DLD1 (cell line): ENCODE measurements around the gene SNRPD2.
"Not testable (repeated sequence)": the region's sequence is repeated elsewhere in the genome, so short reads cannot be mapped to it uniquely, and the experiment has no call there.

Experiments
- in situ Hi-C: cut with HindIII; loops from 2 replicates; pipeline ENCODE4 v1.10.0; 2017; ENCODE audit warnings: low sequenced_read_pairs

Gene SNRPD2

DNA sequence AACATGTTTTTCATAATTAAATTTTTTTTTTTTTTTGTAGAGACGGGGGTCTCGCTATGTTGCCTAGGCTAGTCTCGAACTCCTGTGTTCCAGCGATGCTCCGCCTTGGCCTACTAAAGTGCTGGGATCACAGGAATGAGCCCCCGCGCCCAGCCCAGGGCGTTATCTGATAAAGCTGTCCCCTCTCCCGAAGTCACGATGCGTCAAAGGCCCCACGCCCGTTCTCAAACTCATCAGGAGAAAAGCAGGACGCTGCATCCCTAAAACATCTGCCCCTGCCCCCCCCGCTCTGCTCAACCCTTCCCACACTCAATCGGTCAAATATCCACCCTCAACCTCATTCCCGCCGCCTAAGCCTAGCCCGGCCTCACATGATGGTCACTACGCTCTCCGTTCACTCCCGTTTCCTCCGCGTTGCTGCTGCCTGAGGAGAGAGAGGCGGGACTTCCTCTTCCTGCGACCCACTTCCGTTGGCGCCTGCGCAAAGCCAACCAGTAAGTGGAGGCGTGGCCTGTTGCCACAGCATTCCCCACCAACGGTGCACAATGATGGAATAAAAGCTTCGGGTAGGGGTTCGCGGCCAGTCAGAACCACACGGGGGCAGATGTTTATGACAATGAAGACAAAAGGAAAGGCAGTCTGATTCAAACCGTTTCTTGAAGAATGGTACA lies at the start of gene SNRPD2:
Gene SNRPD2, minus strand, starts transcription at position 438 of the 671 bp plus-strand sequence. Its CDS starts 65 bp downstream, at position 373.
- in situ Hi-C loops, result no loop called here

DNA sequence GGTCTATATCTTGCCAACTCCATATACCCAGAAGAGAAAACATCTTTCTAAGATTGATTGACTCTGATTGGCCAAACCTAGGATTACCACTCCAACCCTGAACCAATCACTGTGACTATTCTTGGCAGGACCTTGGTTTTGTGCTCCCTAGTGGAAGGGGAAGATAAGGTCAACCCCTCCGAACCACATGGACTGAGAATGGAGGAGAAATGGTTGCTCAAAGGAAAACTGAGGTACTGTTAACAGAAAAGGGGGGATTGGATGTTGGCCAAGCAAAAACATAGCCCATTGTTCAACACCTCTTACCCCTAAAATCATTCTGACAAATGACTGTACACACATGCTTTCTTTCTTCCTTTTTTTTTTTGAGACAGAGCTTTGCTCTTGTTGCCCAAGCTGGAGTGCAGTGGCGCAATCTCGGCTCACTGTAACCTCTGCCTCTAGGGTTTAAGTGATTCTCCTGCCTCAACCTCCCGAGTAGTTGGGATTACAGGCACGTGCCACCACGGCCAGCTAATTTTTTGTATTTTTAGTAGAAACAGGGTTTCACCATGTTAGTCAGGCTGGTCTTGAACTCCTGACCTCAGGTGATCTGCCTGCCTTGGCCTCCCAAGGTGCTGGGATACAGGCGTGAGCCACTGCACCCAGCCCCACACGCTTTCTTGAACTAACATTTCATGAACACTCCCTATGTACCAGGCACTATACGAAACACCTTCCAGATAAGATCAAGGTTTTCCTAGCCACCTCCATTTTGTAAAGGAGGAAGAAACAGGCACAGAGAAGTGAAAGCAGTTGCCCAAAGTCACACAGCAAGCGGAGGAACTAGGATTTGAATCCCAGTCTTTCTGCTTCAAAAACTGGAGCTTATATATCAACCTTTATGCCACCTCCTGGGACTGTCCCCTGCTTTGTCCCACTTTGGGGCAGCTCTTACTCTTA lies 48.0 kb upstream of the SNRPD2 start:
- in situ Hi-C loops, result no loop called here

DNA sequence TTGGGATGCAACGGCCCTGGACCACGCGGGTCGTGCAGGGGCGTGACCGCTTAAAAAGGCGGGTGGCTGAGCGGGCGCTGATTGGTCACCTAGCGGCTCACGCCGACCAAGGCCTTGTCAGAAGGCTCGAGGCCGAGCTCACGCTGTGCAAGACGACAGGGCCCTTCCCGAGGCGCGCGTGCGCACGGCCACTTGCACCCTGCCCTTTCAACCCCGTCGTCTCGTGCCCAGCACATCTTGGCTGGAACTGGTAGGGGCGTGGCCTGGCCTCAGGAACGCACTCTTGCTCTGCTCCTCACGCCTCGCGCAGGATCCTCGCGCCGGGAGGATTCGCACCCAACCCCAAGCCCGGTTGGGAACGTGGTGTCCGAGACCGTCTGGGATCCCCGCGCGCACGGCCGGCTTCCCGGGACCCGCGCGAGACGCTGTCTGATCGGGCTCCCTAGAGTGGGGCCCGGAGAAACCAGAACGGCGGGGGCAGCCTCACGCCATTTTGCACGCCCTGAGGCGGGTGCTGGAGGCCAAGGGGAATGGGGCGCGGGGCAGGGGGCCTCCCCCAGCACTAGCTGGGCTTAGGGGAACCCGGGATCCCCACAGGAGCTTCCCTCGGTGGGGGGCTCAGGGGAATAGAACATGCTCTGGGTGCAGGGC lies 41.5 kb upstream of the SNRPD2 start, which contains the start of gene MEIOSIN:
Gene MEIOSIN, plus strand, starts transcription at position 280 of the 651 bp plus-strand sequence. CDS start 1,938 bp downstream, outside the sequence.
- in situ Hi-C loops, result no loop called here

DNA sequence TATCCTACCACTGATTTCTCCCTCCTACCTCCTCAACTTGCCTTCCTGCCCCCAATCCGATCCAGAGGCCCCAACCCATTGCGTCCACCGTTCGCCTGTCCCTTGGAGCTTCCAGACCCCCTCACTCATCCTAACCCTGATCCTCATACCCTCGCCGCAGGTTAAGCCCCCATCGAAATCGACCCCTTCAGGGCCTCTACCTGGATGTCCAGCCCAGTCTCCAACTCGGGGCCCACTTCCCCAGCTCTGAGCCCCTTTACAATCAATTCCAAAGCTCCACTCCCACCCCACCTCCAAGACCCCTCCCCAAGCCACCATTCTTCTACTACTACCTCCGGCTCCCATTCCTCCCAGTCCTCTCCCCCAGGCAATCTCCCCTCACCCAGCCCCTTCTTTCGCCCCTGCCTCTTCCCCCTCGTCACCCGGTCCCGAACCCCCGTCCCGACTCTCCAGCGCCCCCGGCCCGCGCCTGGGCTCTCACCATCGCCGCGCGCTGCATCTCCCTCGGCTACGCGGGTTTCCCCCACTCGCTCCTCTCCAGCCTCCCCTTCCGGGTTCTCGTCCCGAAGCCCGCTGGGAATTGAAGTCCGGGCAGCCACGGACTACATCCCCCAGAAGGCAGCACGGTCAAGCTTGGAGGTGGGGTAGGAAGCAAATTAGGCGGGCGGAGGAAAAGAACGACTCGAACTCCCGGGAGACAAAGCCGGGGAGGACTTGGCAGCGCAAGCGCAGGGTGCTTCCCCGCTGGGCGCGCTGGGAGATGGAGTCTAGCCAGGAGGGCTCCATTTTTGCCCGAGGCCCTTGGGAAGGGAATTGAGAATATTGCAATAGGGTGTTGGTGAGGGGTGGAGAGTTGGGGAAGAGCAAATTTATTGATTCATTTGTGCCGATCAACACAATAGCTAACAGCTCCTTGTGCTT lies 38.9 kb upstream of the SNRPD2 start, which contains the start of gene FBXO46:
Gene FBXO46, minus strand, starts transcription at position 529 of the 921 bp plus-strand sequence. CDS start 17,401 bp downstream, outside the sequence.
- in situ Hi-C loops, result no loop called here

DNA sequence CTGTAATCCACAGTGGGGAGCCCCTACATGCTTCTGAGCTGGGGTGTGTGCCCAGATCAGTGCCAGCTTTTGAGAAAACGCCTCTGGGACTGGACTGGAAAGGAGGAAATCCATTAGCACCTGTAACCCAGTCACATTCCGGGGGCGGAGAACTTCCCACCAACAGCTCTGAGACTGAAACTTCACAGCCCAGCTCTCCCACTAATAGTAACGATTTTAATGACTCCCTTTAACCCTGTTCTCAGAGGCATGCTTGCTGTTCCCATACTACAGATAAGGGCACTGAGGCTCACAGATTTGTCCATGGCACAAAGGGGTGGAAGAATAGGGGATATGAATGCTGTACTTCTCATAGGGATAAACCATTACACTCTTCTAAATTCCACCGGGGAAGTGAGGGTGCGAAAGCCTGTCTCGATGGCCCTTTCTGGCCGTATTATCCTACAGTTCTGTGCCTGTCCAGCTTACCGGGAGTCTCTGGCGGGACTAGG lies 38.1 kb upstream of the SNRPD2 start:
- in situ Hi-C loops, result no loop called here

DNA sequence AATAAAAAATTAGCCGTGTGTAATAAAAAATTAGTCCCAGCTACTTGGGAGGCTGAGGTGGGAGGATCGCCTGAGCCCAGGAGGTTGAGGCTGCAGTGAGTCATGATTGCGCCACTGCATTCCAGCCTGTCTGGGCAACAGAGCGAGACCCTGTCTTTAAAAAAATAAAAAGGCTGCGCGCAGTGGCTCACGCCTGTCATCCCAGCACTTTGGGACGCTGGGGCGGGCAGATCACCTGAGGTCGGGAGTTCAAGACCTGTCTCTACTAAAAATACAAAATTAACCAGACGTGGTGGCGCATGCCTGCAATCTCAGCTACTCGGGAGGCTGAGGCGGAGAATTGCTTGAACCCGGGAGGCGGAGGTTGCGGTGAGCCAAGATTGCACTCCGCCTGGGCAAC lies 36.9 kb upstream of the SNRPD2 start:
- in situ Hi-C loops, result not testable (repeated sequence)

DNA sequence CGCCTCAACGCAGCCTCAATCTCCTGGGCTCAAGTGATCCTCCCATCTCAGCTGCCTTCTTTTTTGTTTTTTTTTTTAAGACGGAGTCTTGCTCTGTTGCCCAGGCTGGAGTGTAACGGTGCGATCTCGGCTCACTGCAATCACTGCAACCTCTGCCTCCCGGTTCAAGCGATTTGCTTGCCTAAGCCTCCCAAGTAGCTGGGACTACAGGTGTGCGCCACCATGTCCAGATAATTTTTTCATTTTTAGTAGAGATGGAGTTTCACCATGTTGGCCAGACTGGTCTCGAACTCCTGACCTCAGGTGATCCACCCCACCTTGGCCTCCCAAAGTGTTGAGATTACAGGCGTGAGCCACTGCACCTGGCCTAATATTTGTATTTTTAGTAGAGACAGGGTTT lies 28.3 kb upstream of the SNRPD2 start:
- in situ Hi-C loops, result not testable (repeated sequence)

DNA sequence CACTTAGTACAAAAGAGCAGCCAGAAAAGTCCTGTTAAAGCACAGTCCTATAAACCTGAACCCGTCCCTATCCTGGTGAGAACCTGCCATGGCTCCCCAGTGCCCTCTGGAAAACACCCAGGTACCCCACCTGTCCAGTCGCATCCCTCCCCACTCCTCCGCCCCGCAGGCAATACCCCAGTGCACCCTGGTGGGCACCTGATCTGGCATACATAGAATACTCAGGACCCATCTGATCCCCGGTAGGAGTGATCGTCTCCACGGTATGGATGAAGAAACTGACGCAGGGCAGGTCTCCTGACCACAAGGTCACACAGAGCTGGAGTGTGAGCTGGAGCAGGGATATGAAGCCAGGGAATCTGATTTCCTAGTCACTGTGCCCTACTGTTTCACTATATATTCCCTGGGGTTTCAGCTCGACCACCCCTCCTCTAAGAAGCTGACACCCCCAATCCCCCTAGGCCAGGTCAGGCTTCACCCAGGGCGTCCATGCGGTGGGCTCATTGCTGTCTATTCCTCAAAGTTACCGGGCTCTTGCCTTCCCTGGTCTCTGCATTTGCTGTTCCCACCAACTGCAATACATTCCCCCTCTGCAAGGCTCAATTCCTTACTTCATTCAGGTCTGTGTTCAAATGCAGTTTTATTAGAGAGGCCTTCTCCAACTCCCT lies 26.4 kb upstream of the SNRPD2 start:
- in situ Hi-C loops, result no loop called here

DNA sequence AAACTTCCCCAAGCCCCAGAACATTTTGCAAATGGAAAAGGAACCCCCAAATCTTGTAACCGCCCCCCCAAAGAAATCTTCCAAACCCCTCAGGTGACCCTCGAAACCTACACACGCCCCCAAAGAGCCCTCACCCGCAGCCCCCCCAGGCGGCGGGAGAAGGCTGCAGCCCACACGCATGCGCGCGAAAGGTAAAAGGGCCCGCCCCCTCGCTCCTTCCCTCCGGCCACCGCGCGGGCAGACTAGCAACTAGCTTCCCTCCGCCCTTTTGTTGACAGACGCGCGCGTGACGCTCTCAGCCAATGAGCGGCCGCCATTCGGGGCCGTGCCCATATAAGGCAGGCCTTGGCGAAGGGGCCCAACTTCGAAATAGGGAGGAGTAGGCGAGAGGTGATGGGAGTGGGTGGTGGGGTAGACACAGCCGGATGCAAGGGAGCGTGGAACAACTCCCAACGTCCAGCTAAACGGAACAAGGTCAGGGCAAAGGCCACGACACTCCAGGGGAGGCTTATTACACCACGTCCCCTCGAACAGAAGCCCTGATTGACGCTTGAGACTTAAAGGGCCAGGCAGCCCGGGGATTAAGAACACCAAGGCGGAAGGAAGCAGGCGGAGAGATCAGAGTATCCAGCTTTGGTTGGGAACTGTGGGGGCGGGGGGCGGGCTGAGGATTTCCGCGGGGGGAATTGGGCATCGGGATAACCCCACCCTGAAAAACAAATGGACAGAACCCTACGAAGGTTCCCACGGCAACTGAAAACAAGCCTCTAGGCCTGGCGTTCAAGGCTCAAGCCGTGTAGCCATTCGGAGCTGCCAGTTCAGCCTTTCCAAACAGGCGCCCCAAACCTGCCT lies 25.6 kb upstream of the SNRPD2 start:
- in situ Hi-C loops, result no loop called here

DNA sequence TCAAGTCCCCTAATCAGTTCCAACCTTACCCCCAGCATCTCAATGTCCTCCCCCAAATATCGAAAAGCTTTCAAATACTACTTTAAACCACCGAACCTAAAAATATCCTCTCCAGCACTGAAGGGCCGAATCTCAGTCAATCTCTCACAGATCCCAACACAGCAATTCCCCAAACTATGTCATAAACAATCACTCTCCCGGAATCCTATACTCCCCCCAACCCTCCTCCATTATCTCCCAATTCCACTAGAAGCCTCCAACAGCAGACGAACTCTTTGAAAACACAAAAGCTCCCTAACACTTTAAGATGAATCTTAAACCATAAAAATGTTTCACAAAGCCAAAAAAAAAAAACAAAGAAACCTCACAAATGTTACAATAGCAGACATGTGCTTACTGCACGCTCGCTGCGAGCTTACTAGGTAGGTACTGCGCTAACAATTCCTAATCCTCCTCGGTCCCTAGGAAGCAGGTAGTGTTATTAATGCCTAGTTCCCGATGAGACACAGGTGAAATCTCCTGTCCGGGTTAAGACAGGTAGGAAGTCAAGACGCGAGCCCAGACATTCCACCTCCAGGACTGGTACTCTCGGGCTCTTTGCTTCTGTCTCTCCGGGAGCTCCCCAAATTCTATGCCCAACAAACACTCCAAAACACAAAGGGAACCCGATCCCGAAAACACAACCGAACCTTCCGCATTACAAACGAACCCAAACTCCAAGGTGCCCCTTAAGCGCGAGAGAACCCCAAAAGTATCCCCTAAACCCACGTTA lies 24.8 kb upstream of the SNRPD2 start:
- in situ Hi-C loops, result no loop called here

DNA sequence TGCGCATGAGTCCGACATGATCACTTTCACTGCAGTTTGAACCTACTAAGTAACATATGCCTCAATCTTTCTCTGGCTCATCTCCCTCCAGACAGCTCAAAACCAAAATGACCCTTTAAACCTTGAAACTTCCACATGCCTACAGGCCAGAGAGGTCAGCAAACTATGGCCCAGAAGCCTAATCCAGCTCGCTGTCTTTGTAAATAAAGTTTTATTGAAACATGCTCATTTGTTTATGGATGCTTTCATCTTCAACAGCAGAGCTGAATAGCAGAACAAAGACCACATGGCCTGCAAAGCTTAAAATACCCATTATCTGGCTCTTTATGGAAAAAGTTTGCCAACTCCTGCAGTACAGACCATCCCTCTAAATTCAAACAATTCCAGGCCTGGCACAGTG lies 23.4 kb upstream of the SNRPD2 start:
- in situ Hi-C loops, result no loop called here

DNA sequence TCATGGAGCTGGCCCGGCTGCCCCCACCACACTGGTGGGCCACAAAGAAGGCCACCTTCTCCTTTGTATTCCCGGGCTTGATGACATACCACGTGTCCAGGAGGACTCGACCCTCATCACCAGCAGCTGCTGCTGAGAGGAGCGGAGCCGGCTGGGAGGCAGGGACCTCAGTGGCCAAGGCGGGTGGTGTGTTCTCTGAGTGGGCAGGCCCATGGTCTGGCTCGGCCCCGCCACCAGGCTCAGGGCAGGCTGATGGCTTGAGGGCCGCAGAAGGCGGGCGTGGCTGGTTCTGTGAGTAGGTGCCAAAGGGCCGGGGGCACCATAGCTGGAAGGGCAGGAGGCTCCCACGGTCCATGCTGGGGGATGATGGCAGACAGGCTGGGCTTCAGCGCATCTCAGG lies 21.4 kb upstream of the SNRPD2 start:
- in situ Hi-C loops, result no loop called here

DNA sequence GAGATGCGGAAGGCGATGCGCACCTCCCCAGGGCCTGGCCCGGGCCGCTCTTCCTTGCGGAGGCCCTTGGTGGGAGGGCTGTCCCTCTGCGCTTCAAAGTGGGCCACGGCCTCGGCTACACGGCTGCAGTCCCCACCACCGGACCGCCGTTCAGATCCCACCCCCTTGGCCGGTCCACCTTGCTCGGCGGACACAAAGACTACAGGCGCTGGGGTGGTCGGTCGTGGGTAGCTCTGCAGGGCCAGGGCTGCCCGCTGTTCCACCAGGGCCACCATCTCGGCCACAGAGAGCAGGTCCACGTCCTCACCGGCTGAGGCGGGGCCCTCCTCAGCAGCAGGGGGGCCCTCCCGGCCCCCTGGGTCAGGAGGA lies 20.9 kb upstream of the SNRPD2 start:
- in situ Hi-C loops, result no loop called here

DNA sequence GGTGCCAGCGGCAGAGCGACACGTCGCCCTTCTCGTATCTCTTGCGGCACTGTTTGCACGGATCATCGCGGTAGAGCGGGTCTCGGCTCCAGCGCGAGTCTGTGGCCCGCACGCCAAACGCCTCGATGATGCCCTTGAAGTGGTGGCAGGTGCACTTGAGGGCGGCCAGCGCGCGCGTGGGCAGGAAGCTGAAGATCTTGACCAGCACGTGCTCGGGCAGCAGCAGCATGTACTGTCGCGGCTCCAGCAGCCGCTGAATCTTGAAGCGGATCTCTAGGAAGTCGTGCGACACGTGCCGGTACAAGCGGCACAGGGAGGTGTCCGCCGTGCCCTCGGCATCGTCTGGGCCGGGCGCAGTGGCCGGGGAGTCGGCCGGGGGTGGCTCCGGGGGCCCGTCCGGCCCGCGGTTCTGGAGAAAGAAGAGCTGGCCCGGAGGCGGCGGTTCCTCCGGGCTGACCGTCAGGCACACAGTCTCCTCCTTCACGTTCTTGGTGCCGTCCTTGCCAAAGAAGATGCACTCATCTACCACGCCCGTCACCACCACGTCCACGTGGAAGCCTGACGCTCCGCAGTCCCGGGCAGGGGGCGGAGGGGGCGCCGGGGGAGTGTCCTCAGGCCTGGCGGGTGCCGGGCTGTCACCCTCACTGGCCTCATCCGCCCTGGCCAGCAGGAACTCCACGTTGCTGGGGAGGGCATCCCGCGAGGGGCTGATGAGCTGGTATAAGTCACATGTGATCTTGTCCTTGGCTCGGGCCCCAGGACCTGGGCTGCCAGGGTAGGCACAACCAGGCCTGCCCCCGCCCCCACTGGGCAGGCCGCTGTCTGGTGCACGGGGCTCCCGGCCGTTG lies 20.3 kb upstream of the SNRPD2 start:
- in situ Hi-C loops, result no loop called here

DNA sequence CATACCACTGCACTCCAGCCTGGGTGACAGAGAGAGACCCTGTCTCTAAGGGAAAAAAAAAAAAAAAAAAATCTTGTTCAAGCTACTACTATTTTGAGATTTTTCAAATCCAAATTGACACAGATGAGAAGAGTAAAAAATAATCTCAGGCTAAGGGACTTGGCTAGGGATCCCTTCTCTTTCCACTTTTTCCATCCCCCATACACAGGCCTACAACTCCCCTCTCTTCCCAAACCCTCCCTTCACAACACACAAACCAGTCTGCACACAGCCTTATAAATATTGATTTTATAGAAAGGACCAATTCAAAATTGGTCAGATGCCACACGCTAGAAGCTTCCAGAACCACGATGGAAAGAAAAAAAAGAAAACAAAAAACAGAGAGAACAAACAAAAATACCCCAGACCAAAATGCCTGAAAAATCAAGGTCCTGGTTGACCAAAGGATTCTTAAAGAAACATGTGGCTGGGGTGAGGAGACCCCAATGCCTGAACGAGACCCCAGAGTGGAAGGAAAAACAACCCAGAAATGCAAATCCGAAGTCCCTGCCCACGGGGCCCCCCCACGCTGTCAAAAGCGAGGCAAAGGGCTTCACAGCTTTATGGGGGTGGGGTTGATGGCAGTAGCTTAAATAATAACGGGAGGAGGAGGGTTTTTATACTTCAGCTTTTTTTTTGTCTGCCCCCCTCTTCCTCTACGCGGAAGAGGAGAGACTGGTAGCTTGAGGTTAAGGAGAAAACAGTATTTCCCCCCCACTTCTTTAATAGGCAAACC lies 18.8 kb upstream of the SNRPD2 start:
- in situ Hi-C loops, result no loop called here

DNA sequence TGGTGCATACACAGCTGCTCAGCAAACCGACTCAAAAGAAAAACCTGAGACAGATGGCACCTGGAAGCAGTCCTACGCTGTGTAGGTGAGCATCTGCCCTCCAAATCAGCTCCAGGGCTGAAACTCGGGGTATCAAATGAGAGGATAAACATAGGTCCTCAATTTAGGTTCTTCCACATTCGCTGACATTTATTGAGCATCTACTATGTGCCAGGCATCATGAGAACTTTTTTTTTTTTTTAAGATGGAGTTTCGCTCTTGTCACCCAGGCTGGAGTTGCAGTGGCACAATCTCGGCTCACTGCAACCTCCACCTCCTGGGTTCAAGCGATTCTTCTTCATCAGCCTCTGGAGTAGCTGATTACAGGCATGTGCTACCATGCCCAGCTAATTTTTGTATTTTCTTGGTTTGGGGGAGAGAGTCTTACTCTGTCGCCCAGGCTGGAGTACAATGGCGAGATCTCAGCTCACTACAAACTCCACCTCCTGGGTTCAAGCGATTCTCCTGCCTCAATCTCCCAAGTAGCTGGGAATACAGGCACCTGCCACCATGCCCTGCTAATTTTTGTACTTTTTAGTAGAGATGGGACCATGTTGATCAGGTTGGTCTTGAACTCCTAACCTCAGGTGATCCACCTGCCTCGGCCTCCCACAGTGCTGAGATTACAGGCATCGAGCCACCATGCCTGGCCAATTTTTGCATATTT lies 14.1 kb upstream of the SNRPD2 start:
- in situ Hi-C loops, result no loop called here
